H1 (cell line): ENCODE measurements around the gene DEXI. TPM values are rescaled to one million over a fixed set of nuclear protein-coding genes. Genes with fewer than 3 reads are reported as not detected.

Experiments
- CTCF ChIA-PET: fragments of 300-600 bp; sonication (Branson Sonifier 250); formaldehyde crosslinking; loops from one replicate; lab custom pipeline; 2021; ENCODE audit not compliant: partially characterized antibody; lab: Charles Lee
- POLR2A ChIA-PET: fragments of 300-600 bp; sonication (Branson Sonifier 250); formaldehyde crosslinking; loops from one replicate; lab custom pipeline; 2021; ENCODE audit warnings: inconsistent platforms; ENCODE audit not compliant: partially characterized antibody; lab: Charles Lee
- DNase-seq, 2 experiments: peaks; one replicate each; pipeline versions ENCODE4 v3.0.0 to v3.0.0-alpha.2; 2010 to 2022; ENCODE audit warnings: low spot score in 2 of 2, low read depth in 1 of 2, mixed read lengths in 1 of 2
- FAIRE-seq: peaks from 2 replicates; lab custom pipeline; 2011; peaks lifted over from hg19 to GRCh38; lab: Jason Lieb, UNC
- H2AFZ ChIP-seq: 2 replicates; pipeline ENCODE4 v1.8.1; 2012; ENCODE audit warnings: low read length, inconsistent platforms
- H2AK5ac ChIP-seq: 2 replicates; pipeline ENCODE4 v1.6.1; 2013; ENCODE audit warnings: low read depth, low read length
- H2BK120ac ChIP-seq: replicated peaks from 2 replicates; pipeline ENCODE3; 2013; ENCODE audit warnings: low read depth, low read length, inconsistent platforms
- H2BK12ac ChIP-seq: 2 replicates; pipeline ENCODE4 v1.6.1; 2013; ENCODE audit warnings: low read depth, low read length
- H2BK15ac ChIP-seq: 2 replicates; pipeline ENCODE4 v1.6.1; 2013; ENCODE audit warnings: low read length
- H2BK20ac ChIP-seq: 2 replicates; pipeline ENCODE4 v1.6.1; 2013; ENCODE audit warnings: low read length
- H2BK5ac ChIP-seq: 2 replicates; pipeline ENCODE4 v1.6.1; 2013; ENCODE audit warnings: low read depth, low read length
- H3K14ac ChIP-seq: 2 replicates; pipeline ENCODE4 v1.6.1; 2013; ENCODE audit warnings: inconsistent platforms; ENCODE audit not compliant: insufficient read length
- H3K18ac ChIP-seq: 2 replicates; pipeline ENCODE4 v1.6.1; 2013; ENCODE audit warnings: low read length; ENCODE audit errors: extremely low read depth
- H3K23ac ChIP-seq: 2 replicates; pipeline ENCODE4 v1.6.1; 2013; ENCODE audit warnings: inconsistent platforms; ENCODE audit not compliant: insufficient read length
- H3K23me2 ChIP-seq: 2 replicates; pipeline ENCODE4 v1.6.1; 2013; ENCODE audit warnings: low read depth, low read length
- H3K27ac ChIP-seq: 2 replicates; pipeline ENCODE4 v1.6.1; 2011; ENCODE audit warnings: low read depth, low read length, inconsistent platforms
- H3K27me3 ChIP-seq, 4 experiments: replicated peaks in 1 of 4; 1 replicate in 1 of 4; 2 replicates in 3 of 4; pipeline versions ENCODE4 v1.6.1 to v1.8.1; 2011 to 2013; ENCODE audit warnings: low read length in 3 of 4, mild to moderate bottlenecking in 3 of 4, inconsistent platforms in 2 of 4, mixed read lengths in 2 of 4, moderate library complexity in 1 of 4; ENCODE audit not compliant: control insufficient read depth in 3 of 4, insufficient read depth in 3 of 4; ENCODE audit errors: extremely low read depth in 1 of 4
- H3K36me3 ChIP-seq, 4 experiments: 2 replicates each; pipeline versions ENCODE4 v1.6.1 to v1.8.1; 2011 to 2013; ENCODE audit warnings: mild to moderate bottlenecking in 4 of 4, low read length in 3 of 4, moderate library complexity in 2 of 4, control low read depth in 1 of 4, inconsistent platforms in 1 of 4; ENCODE audit not compliant: insufficient read depth in 4 of 4, control insufficient read depth in 2 of 4
- H3K4ac ChIP-seq: replicated peaks from 2 replicates; pipeline ENCODE3; 2013; ENCODE audit warnings: low read length, low read depth, mixed read lengths, inconsistent platforms; ENCODE audit not compliant: insufficient read length
- H3K4me1 ChIP-seq, 4 experiments: replicated peaks in 1 of 4; 1 replicate in 1 of 4; 2 replicates in 3 of 4; pipeline versions ENCODE4 v1.6.1 to v1.8.1; 2011 to 2013; ENCODE audit warnings: low read length in 3 of 4, inconsistent platforms in 2 of 4, mixed read lengths in 1 of 4; ENCODE audit not compliant: insufficient read depth in 4 of 4, control insufficient read depth in 3 of 4
- H3K4me2 ChIP-seq, 2 experiments: 2 replicates each; pipeline versions ENCODE4 v1.6.1 to v1.8.1; 2011 to 2013; ENCODE audit warnings: low read depth in 2 of 2, low read length in 2 of 2, control low read depth in 1 of 2, inconsistent platforms in 1 of 2, mild to moderate bottlenecking in 1 of 2; ENCODE audit not compliant: insufficient read depth in 1 of 2
- H3K4me3 ChIP-seq, 4 experiments: fragments of 200-600, 300-600 bp in 1 of 4; sonication (generic), shearing (Covaris generic), sonication (Bioruptor Twin) in 1 of 4; 2 replicates each; pipeline versions ENCODE4 v1.5.1 to v1.8.1; 2011 to 2016; ENCODE audit warnings: low read length in 4 of 4, low read depth in 3 of 4, control low read depth in 2 of 4, inconsistent platforms in 2 of 4, mild to moderate bottlenecking in 2 of 4, mixed read lengths in 1 of 4, moderate library complexity in 1 of 4; ENCODE audit not compliant: insufficient read depth in 2 of 4; ENCODE audit errors: extremely low read depth in 1 of 4
- H3K56ac ChIP-seq: replicated peaks from 2 replicates; pipeline ENCODE3; 2013; ENCODE audit warnings: low read depth, mild to moderate bottlenecking, mixed read lengths, low read length, inconsistent platforms; ENCODE audit not compliant: insufficient read length
- H3K79me1 ChIP-seq: 2 replicates; pipeline ENCODE4 v1.6.1; 2013; ENCODE audit warnings: low read depth, low read length, control low read depth
- H3K79me2 ChIP-seq, 2 experiments: 2 replicates each; pipeline versions ENCODE4 v1.6.1 to v1.8.1; 2012 to 2013; ENCODE audit warnings: low read length in 2 of 2, mild to moderate bottlenecking in 2 of 2, inconsistent platforms in 1 of 2; ENCODE audit not compliant: insufficient read depth in 2 of 2, control insufficient read depth in 1 of 2
- H3K9ac ChIP-seq, 4 experiments: replicated peaks in 1 of 4; 1 replicate in 1 of 4; 2 replicates in 3 of 4; pipeline versions ENCODE4 v1.6.1 to v1.8.1; 2011 to 2013; ENCODE audit warnings: low read depth in 3 of 4, low read length in 3 of 4, control low read depth in 2 of 4, mild to moderate bottlenecking in 2 of 4, moderate library complexity in 2 of 4, inconsistent platforms in 1 of 4; ENCODE audit errors: extremely low read depth in 1 of 4
- H3K9me3 ChIP-seq, 2 experiments: 2 replicates each; pipeline versions ENCODE4 v1.6.1 to v1.8.1; 2012 to 2013; ENCODE audit warnings: mild to moderate bottlenecking in 2 of 2, moderate library complexity in 2 of 2, control low read depth in 1 of 2, inconsistent platforms in 1 of 2, low read depth in 1 of 2, low read length in 1 of 2, mixed read lengths in 1 of 2; ENCODE audit not compliant: insufficient read depth in 2 of 2
- H4K20me1 ChIP-seq, 2 experiments: replicated peaks in 1 of 2; 2 replicates each; pipeline versions ENCODE3 to v1.8.1; 2011 to 2013; ENCODE audit warnings: inconsistent platforms in 2 of 2, low read length in 2 of 2, mild to moderate bottlenecking in 1 of 2; ENCODE audit not compliant: insufficient read depth in 2 of 2, control insufficient read depth in 1 of 2
- H4K5ac ChIP-seq: 2 replicates; pipeline ENCODE4 v1.6.1; 2013; ENCODE audit warnings: low read length, low read depth, mixed read lengths, inconsistent platforms; ENCODE audit not compliant: insufficient read length
- H4K8ac ChIP-seq: 2 replicates; pipeline ENCODE4 v1.8.0; 2013; ENCODE audit warnings: mild to moderate bottlenecking, moderate library complexity, low read length, inconsistent platforms; ENCODE audit not compliant: insufficient read depth; ENCODE audit errors: extremely low read depth
- H4K91ac ChIP-seq: replicated peaks from 2 replicates; pipeline ENCODE3; 2013; ENCODE audit warnings: low read length, mixed read lengths, inconsistent platforms; ENCODE audit not compliant: insufficient read length
- ASH2L ChIP-seq: fragments of 200-600, 300-600 bp; sonication (generic); IDR thresholded peaks from one replicate; pipeline ENCODE4 v1.7.1; 2017; ENCODE audit warnings: low read length
- BACH1 ChIP-seq: IDR thresholded peaks from 2 replicates; pipeline ENCODE4 v1.6.1; 2012; ENCODE audit warnings: low read length, improper control_type of control experiment
- CBX8 ChIP-seq: fragments of 300-800, 300-1000 bp; sonication (generic); IDR thresholded peaks from 2 replicates; pipeline ENCODE4 v1.7.1; 2016; ENCODE audit warnings: low read depth, low read length, borderline replicate concordance
- EP300 ChIP-seq, 2 experiments: IDR thresholded peaks; 1 replicate in 1 of 2; 2 replicates in 1 of 2; pipeline ENCODE4 v1.6.1; 2011 to 2012; ENCODE audit warnings: low read depth in 2 of 2, low read length in 2 of 2, mild to moderate bottlenecking in 2 of 2, borderline replicate concordance in 1 of 2, inconsistent platforms in 1 of 2, moderate library complexity in 1 of 2
- GTF2F1 ChIP-seq: IDR thresholded peaks from 2 replicates; pipeline ENCODE4 v1.6.1; 2012; ENCODE audit warnings: low read depth, low read length, improper control_type of control experiment, borderline replicate concordance
- POU5F1 ChIP-seq: IDR thresholded peaks from 2 replicates; pipeline ENCODE4 v1.6.1; 2011; ENCODE audit warnings: low read depth, mild to moderate bottlenecking, low read length, moderate library complexity
- SP4 ChIP-seq: IDR thresholded peaks from 2 replicates; pipeline ENCODE4 v1.6.1; 2012; ENCODE audit warnings: low read length, inconsistent platforms
- WGBS, 2 experiments: shearing (Covaris generic) in 1 of 2; methylation state at CpG; one replicate each; pipeline versions ENCODE4 v1.1.6 to v1.1.7; 2013 to 2015; ENCODE audit warnings: low lambda C conversion rate in 2 of 2, mixed read lengths in 2 of 2, inconsistent platforms in 1 of 2, low coverage in 1 of 2, missing lambda C conversion rate in 1 of 2; ENCODE audit not compliant: insufficient replicate concordance in 2 of 2, insufficient coverage in 1 of 2, insufficient read length in 1 of 2; ENCODE audit errors: extremely low coverage in 1 of 2, missing lambda C conversion rate in 1 of 2; 5-methylcytosine and 5-hydroxymethylcytosine counted together
- polyA plus RNA-seq, 7 experiments: library from polyadenylated mRNA; depleted of rRNA in 3 of 7; stranded (reverse) in 5 of 7; unstranded in 2 of 7; fragments of >200 nt in 5 of 7; fragments of 200-250 nt in 2 of 7; gene quantifications; 1 replicate in 5 of 7; 2 replicates in 1 of 7; 4 replicates in 1 of 7; pipeline versions ENCODE4 v1.2.1 to v1.2.3, GENCODE V29; 2011 to 2013; ENCODE audit warnings: missing spikeins in 2 of 7, mixed read lengths in 2 of 7
- total RNA-seq: library from RNA; stranded (reverse); fragmentation: NEBNext Ultra II Directional; extraction: Animal tissue kit (Norgen Biotek cat#: 25700); gene quantifications from 2 replicates; pipeline ENCODE4 v1.2.1, GENCODE V29; 2021

DEXI gene
- total and polyA plus RNA-seq, 2 of the 8 experiments (the other 6 are each of a cell fraction or from before 2014, with no cell fraction given) = 39.5 to 47.3 TPM

- no peak for FAIRE-seq
- Histone ChIP-seq H3K56ac (no peak overlapping the region), H2BK120ac (no peak overlapping the region), H3K79me1 (no peaks in the 10 kb centered on the region), H3K18ac (no peak overlapping the region), H3K79me2 (no peaks in the 10 kb centered on the region), H3K4me2 (no peak overlapping the region), H3K27ac (no peak overlapping the region), H4K5ac (no peak overlapping the region), H4K91ac (no peak overlapping the region), H2BK20ac (no peak overlapping the region), H3K9ac (no peak overlapping the region), H3K4me3 (no peak overlapping the region), H4K8ac (no peak overlapping the region), H2AFZ (no peak overlapping the region), H3K9me3 (no peaks in the 10 kb centered on the region), H2BK12ac (no peak overlapping the region), H2BK5ac (no peak overlapping the region), H3K36me3 (peaks cover 2 to 11% (median 5%) of the 10 kb centered on the region in 4 experiments; a peak in 5 of 8 replicates)
- POLR2A ChIA-PET = interaction anchor here (0.7 to 2.5 kb wide), 2 partner anchors 9 to 12 kb away, joined by 3 to 6 read pairs; no protein-coding TSS in a partner anchor
- WGBS, 2 experiments = 82% methylated on average over 11 of the region's 11 CpGs; no CpG with 5 or more reads in 1 of the 2 experiments
- no peak for DNase-seq
- TF ChIP-seq ASH2L (no peak), POU5F1 (no peak), EP300 (IDR thresholded peaks at IDR 0.05; ENCODE audit: borderline replicate concordance in 1 of 2, low read depth in 2 of 2, low read length in 2 of 2) (no peak), GTF2F1 (no peak), BACH1 (no peak), SP4 (no peak), CBX8 (no peak)
- TF ChIP-seq, all 59 proteins: peak for 0
- no peak overlapping the region for H2BK15ac ChIP-seq
- H3K23ac ChIP-seq = no peak overlapping the region
- H4K20me1 ChIP-seq = peaks cover 1 to 8% of the 10 kb centered on the region in 2 experiments
- H3K23me2 ChIP-seq = no peaks in the 10 kb centered on the region
- peaks cover 0 to 3% (median 0%) of the 10 kb centered on the region in 4 experiments; a peak in 1 of 7 replicates for H3K4me1 ChIP-seq
- H3K14ac ChIP-seq = no peak overlapping the region
- CTCF ChIA-PET = interaction anchor here (1.0 to 1.6 kb wide), 3 partner anchors 9 to 22 kb away, joined by 3 to 7 read pairs (median 5); no protein-coding TSS in a partner anchor
- no peak overlapping the region for H2AK5ac ChIP-seq
- H3K27me3 ChIP-seq = no peaks in the 10 kb centered on the region
- H3K4ac ChIP-seq = no peak overlapping the region
These were observed 14.7 kb downstream of the DEXI start for GRCh38 chr16:10927497-10928112.
